Astrocyte of the cerebellum (primary cell): ENCODE data around the gene ZNF451.

Experiments
- DNase-seq: peaks from one replicate; pipeline ENCODE4 v3.0.0-alpha.2; 2011; ENCODE audit warnings: low read depth
- H3K4me3 ChIP-seq: 2 replicates; pipeline ENCODE4 v1.5.1; 2011; ENCODE audit warnings: mild to moderate bottlenecking, low read depth, low read length, moderate library complexity
- in situ Hi-C: cut with HindIII; loops from 2 replicates; pipeline ENCODE4 v1.10.0; 2017; ENCODE audit warnings: low sequenced_read_pairs
- TF ChIP-seq, protein P1 (sequence below): IDR thresholded peaks from 2 replicates; pipeline ENCODE4 v1.5.1; 2012; ENCODE audit warnings: low read length, low read depth, moderate library complexity, mild to moderate bottlenecking; ENCODE audit errors: missing control alignments

Gene ZNF451

GRCh38 chr6:57209030-57209429, 119.0 kb downstream of the ZNF451 start:
- in situ Hi-C loops: no loop called here
- no peak for DNase-seq
- no peak overlapping the region for H3K4me3 ChIP-seq
- TF ChIP-seq, protein P1, sequence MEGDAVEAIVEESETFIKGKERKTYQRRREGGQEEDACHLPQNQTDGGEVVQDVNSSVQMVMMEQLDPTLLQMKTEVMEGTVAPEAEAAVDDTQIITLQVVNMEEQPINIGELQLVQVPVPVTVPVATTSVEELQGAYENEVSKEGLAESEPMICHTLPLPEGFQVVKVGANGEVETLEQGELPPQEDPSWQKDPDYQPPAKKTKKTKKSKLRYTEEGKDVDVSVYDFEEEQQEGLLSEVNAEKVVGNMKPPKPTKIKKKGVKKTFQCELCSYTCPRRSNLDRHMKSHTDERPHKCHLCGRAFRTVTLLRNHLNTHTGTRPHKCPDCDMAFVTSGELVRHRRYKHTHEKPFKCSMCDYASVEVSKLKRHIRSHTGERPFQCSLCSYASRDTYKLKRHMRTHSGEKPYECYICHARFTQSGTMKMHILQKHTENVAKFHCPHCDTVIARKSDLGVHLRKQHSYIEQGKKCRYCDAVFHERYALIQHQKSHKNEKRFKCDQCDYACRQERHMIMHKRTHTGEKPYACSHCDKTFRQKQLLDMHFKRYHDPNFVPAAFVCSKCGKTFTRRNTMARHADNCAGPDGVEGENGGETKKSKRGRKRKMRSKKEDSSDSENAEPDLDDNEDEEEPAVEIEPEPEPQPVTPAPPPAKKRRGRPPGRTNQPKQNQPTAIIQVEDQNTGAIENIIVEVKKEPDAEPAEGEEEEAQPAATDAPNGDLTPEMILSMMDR: no peak

DNA sequence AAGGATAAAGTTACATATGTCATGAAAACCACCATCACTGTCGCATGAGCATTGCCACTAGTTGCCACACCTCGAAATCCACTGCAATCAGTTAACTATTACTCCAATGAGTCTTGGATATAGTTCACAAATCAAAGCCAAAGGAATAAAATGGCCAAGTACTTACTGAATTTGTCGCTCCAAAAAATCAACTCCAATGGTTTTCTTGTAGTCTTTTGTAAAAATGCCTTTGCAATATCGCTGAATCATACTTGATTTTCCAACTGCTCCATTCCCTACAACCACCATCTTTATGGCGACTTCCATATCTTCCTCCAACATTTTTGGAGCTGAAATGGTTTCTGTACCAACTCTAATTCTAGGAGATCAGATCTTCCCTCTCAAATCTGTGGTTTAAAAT, 120.1 kb downstream of the ZNF451 start:
- no peak for DNase-seq
- H3K4me3 ChIP-seq: no peak overlapping the region
- in situ Hi-C loops: no loop called here
- TF ChIP-seq, protein P1: no peak

- TF ChIP-seq, protein P1: no peak
- DNase-seq: no peak
- in situ Hi-C loops: no loop called here
- H3K4me3 ChIP-seq: no peak overlapping the region
Observed at GRCh38 chr6:57215260-57215659, 125.3 kb downstream of the ZNF451 start.

DNA sequence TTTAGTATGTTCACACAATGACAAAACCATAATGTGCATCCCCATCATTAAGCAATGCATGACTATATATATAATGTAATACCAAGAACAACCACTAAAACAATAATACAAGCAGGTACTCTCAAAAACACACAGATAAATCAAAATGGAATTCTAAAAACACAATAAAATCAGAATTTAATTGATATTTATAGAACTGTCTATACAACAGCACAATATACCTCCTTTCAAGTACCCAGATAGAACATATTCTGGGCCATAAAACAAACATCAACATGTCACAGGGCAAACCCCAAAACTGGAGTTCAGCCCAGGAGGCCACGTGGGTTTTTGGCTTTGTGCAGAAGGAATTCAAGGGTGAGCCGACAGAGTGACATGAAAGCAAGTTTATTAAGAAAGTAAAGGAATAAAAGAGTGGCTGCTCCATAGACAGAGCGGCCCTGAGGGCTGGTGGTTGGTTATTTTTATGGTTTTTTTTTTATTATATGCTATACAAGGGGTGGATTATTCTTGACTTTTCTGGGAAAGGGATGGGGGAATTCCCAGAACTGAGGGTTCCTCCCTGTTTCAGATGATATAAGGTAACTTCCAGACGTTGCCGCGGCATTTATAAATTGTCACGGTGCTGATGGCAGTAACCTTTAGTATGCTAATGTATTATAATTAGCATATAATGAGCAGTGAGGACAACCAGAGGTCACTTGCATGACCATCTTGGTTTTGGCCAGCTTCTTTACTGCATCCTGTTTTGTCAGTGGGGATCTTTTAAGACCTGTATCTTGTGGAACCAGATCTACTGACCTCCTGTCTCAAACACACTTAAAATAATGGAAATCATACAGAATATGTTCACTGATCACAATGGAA, 126.5 kb downstream of the ZNF451 start:
- peak; percentile 86 for DNase-seq
- in situ Hi-C loops: no loop called here

GRCh38 chr6:57217270-57217669, 127.3 kb downstream of the ZNF451 start:
- no peak for DNase-seq
- in situ Hi-C loops: no loop called here
- TF ChIP-seq, protein P1: no peak
- no peak overlapping the region for H3K4me3 ChIP-seq

More for the DNA sequence above, 126.5 kb downstream of the ZNF451 start:
- H3K4me3 ChIP-seq: no peak overlapping the region
- TF ChIP-seq, protein P1: no peak
